RWPE2 (cell line): ENCODE data around the gene APOB.

Experiments used
- ATAC-seq: fragments of 200-7000 bp; cut with Tn5 transposase; 3 replicates; pipeline ENCODE4 v1.9.1; 2021; ENCODE audit warnings: low read depth
- DNase-seq: peaks from one replicate; pipeline ENCODE4 v3.0.0-alpha.2; 2020; ENCODE audit warnings: low spot score
- H3K27ac ChIP-seq: fragments of 450-650 bp; 2 replicates; pipeline ENCODE4 v1.5.1; 2017; ENCODE audit warnings: mild to moderate bottlenecking; ENCODE audit not compliant: poor library complexity, severe bottlenecking
- H3K27me3 ChIP-seq: fragments of 250-450 bp; sonication (Bioruptor Pico); 2 replicates; pipeline ENCODE4 v1.5.1; 2021; ENCODE audit warnings: mild to moderate bottlenecking, moderate library complexity; ENCODE audit not compliant: insufficient read depth, poor library complexity, severe bottlenecking
- H3K36me3 ChIP-seq: fragments of 250-450 bp; sonication (Bioruptor Pico); 2 replicates; pipeline ENCODE4 v1.5.1; 2020; ENCODE audit warnings: low read depth, mild to moderate bottlenecking, moderate library complexity
- H3K4me1 ChIP-seq: fragments of 250-450 bp; sonication (Bioruptor Pico); 2 replicates; pipeline ENCODE4 v1.5.1; 2021; ENCODE audit warnings: mild to moderate bottlenecking, moderate library complexity; ENCODE audit not compliant: insufficient read depth, poor library complexity, severe bottlenecking
- H3K4me3 ChIP-seq: fragments of 250-450 bp; sonication (Bioruptor Pico); 2 replicates; pipeline ENCODE4 v1.5.1; 2021; ENCODE audit warnings: mild to moderate bottlenecking, moderate library complexity; ENCODE audit not compliant: severe bottlenecking
- H3K9me3 ChIP-seq: fragments of 250-450 bp; sonication (Bioruptor Pico); 2 replicates; pipeline ENCODE4 v1.5.1; 2021; ENCODE audit warnings: mild to moderate bottlenecking, moderate library complexity; ENCODE audit not compliant: severe bottlenecking
- TF ChIP-seq, protein P1 (sequence below): fragments of 450-650 bp; IDR thresholded peaks from one replicate; pipeline ENCODE4 v1.5.1; 2017; ENCODE audit warnings: mild to moderate bottlenecking, moderate library complexity; ENCODE audit not compliant: poor library complexity, severe bottlenecking

The APOB gene

GRCh38 chr2:21018290-21018689 lies 25.6 kb downstream of the APOB start:
- no peaks in the 10 kb centered on the region for H3K36me3 ChIP-seq
- no peaks in the 10 kb centered on the region for H3K27me3 ChIP-seq
- DNase-seq, result no peak
- H3K27ac ChIP-seq, result no peak overlapping the region
- no peaks in the 10 kb centered on the region for H3K9me3 ChIP-seq
- no peaks in the 10 kb centered on the region for H3K4me1 ChIP-seq
- no peak for ATAC-seq
- H3K4me3 ChIP-seq, result no peak overlapping the region
- TF ChIP-seq, protein P1, sequence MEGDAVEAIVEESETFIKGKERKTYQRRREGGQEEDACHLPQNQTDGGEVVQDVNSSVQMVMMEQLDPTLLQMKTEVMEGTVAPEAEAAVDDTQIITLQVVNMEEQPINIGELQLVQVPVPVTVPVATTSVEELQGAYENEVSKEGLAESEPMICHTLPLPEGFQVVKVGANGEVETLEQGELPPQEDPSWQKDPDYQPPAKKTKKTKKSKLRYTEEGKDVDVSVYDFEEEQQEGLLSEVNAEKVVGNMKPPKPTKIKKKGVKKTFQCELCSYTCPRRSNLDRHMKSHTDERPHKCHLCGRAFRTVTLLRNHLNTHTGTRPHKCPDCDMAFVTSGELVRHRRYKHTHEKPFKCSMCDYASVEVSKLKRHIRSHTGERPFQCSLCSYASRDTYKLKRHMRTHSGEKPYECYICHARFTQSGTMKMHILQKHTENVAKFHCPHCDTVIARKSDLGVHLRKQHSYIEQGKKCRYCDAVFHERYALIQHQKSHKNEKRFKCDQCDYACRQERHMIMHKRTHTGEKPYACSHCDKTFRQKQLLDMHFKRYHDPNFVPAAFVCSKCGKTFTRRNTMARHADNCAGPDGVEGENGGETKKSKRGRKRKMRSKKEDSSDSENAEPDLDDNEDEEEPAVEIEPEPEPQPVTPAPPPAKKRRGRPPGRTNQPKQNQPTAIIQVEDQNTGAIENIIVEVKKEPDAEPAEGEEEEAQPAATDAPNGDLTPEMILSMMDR, result no peak

DNA sequence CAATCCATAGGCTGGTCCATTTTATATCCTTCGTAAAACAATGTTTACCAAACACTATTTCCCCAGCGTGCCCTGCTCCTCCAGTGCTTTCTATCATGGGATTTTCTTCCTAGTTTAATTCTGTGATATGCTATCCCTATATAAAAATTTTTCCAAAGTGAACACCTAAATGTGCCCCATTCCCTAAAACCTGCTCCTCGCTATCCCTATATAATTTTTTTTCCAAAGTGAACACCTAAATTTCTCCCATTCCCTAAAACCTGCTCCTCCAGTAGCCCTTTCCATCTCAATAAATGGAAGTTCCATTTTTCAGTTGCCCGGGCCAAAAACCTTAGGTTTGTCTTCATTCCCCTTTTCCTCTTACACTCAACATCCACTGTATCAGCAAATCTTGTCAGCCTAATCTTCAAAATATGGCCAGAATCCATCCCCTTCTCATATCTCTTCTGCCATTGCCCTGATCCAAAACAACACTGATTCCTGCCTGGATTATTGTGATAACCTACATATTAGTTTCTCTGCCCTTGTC lies 26.1 kb downstream of the APOB start:
- Histone ChIP-seq H3K27ac (no peak overlapping the region), H3K4me1 (no peaks in the 10 kb centered on the region), H3K27me3 (no peaks in the 10 kb centered on the region), H3K9me3 (no peaks in the 10 kb centered on the region), H3K36me3 (no peaks in the 10 kb centered on the region), H3K4me3 (no peak overlapping the region)
- ATAC-seq, result no peak
- no peak for DNase-seq
- TF ChIP-seq, protein P1, result no peak

DNA sequence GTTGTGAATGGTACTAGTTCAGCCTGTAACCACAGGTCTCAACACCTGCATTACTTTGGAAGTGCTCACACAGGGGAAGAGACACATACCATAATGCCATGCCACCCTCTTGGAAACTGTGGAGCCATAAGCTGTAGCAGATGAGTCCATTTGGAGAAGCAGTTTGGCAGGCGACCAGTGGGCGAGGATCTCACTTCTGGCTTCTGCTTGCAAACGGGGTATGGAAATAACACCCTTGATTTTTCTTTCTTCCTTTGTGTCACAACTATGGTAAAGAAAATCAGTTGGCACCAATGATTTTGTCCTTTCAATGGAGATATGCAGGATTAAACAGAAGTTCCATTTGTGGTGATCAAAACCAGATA lies 28.6 kb downstream of the APOB start:
- DNase-seq (no peak), ATAC-seq (no peak)
- Histone ChIP-seq H3K9me3 (no peaks in the 10 kb centered on the region), H3K27ac (no peak overlapping the region), H3K4me3 (no peak overlapping the region), H3K36me3 (no peaks in the 10 kb centered on the region), H3K27me3 (no peaks in the 10 kb centered on the region), H3K4me1 (no peaks in the 10 kb centered on the region)
- TF ChIP-seq, protein P1, result no peak

DNA sequence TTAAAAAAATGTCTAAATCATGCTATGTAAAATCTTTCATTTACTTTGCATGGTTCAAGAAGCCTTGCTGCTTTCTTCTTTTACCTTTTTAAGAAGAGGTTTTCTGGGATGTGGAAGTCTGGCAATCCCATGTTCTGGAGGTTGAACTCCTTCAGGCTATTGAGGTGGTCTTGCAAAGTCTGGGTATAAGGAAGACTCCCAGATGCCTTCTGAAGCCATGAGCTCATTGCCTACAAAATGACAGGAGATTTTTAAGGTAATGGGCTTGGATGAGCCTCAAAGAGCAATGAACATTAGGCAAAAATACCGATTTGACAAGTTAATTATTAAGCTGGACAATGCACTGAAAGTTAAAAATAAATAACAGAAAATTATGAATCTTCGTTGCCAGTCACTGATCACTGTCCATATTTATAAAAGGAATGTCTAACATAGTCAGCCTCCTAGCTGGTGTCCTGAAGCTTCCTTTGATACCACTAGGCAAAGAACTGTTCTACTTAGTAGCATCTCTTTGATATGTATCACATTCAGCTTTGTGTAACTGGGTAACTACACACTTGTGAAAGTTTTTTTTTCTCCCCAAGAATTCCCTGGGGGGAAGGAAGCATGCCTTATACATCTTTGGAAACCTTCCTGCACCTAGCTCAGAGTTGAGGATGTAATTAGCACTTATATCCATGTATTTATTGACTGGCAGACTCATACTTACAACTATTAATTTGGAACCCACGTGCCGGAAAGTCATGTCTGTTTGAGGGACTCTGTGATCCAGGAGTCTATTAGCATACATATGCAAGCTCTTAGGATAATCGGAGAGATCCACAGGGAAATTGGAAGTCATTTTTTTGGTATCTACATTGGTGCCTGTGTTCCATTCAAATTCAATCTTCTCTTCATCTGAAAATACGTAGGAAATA lies 29.3 kb downstream of the APOB start:
- no peaks in the 10 kb centered on the region for H3K4me1 ChIP-seq
- H3K9me3 ChIP-seq, result no peaks in the 10 kb centered on the region
- no peak for ATAC-seq
- H3K4me3 ChIP-seq, result no peak overlapping the region
- no peak for DNase-seq
- H3K27me3 ChIP-seq, result no peaks in the 10 kb centered on the region
- TF ChIP-seq, protein P1, result no peak
- no peak overlapping the region for H3K27ac ChIP-seq
- H3K36me3 ChIP-seq, result no peaks in the 10 kb centered on the region
